HT-29 (cell line): ENCODE measurements around the gene KCNJ9. TPM values are rescaled to one million over a fixed set of nuclear protein-coding genes. Genes with fewer than 3 reads are reported as not detected.
"Not testable (repeated sequence)": the region's sequence is repeated elsewhere in the genome, so short reads cannot be mapped to it uniquely, and the experiment has no call there.

Experiments
- DNase-seq: peaks from one replicate; pipeline ENCODE4 v3.0.0-alpha.2; 2015; ENCODE audit warnings: low spot score
- total RNA-seq: library from RNA; depleted of rRNA; stranded (reverse); fragments of >200 nt; shearing (Covaris generic); gene quantifications from 2 replicates; pipeline ENCODE4 v1.2.3, GENCODE V29; 2014

Gene KCNJ9
- total RNA-seq, 1 experiment from 2014 or later: not detected

DNA sequence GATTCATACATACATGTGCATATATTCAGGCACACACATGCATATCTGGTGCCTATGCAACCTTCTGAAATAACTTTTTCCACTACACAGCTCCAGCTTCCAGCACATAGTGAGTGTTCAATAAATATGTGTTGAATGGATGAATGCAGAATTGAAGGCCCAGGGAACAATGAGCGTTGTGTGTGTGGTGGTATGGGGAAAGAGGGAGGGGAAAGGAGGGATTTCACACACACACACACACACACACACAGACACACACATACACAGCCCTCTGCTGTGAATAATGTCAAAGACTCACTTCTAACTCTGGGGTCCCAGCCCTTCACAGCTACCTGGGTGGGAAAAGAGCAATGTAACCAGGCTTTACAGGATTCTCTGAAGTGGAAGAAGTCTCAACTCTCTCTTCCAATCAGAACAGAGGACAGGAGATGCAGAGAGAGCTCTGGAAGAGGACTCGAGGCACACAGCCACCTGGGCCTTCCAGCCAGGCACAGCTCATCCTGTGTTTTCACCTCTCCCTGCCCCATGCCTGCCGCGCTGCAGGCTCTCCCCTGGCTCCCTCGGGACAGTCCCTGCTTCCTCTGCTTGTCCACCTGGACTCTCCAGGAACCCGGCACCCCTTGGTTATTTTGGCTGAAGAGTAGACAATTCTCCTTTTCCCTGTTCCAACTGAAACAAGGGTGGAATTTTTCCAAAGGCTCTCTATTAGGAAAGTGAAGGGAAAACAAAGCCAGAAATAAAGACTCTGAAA is 22.5 kb downstream of the KCNJ9 start:
- no peak for DNase-seq

DNA sequence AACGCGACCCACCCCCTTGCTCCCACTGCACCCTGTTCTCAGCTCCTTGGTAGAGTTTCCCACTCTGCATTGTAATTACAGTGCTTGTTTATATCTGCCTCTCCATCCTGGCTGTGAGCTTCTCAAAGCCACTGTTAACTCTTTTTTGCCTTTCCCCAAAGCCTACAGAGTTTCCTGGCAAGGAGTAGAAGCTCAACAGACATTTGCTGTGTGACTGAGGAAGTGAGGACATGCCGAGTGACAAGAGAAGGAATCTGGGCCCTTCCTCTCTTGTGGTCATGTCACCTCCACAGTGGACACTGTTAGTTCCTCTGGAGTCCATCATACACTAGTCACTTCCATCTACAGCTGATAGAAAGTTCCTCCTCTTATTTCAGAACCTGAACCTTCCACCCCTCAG is 23.1 kb downstream of the KCNJ9 start:
- no peak for DNase-seq

DNA sequence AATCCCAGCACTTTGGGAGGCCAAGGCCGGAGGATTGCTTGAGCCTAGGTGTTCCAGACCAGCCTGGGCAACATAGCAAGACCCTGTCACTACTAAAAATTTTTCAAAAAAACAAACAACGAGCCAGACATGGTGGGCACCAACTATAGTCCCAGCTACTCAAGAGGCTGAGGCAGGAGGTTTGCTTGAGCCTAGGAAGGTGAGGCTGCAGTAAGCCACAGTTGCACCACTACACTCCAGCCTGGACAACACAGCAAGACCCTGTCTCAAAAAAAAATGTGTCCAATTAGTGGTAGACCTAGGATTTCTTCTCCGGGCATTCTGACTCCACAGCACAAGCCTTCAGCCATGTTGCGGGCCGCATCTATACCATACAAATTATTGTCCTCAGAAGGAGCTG is 23.8 kb downstream of the KCNJ9 start:
- DNase-seq: no peak

DNA sequence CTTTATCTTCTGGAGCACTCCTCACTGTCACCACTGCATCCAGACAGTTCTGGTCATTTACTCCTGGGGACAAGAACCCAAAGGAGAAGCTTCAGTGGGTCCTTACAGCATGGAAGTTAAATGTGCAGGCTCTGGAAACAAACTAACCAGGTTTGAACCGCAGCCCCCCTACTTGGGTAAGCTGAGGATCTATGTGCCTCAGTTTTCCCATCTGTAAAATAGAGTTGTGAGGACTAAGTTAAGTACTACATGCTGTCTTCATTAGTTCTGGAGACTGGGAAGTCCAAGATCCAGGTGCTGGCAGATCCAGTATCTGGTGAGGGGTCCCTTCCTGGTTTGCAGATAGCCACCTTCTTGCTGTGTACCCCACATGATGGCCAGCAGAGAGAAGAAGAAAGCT is 26.2 kb downstream of the KCNJ9 start:
- DNase-seq: no peak

GRCh38 chr1:160108888-160109662 is 27.7 kb downstream of the KCNJ9 start:
- no peak for DNase-seq

DNA sequence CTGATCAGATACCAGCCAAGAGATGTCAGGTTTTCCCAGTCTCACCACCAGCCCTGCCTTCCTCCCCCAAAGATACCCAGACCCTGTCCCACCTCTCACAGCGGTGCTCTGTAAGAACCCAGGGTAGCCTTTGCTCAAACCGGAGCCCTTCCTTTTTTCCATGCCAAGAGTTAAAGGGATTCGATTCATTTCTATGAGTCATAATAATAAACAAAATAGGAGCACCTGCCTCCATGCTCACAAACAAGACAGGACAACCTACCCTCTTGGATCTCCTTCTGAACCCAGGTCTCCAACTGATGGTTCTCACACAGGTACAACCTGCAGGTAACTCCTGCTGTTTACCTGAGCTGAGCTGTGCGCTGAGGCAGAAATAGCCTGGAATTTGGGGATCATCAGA is 28.3 kb downstream of the KCNJ9 start:
- DNase-seq: no peak

GRCh38 chr1:160111462-160111861 is 30.1 kb downstream of the KCNJ9 start:
- not testable (repeated sequence) for DNase-seq

DNA sequence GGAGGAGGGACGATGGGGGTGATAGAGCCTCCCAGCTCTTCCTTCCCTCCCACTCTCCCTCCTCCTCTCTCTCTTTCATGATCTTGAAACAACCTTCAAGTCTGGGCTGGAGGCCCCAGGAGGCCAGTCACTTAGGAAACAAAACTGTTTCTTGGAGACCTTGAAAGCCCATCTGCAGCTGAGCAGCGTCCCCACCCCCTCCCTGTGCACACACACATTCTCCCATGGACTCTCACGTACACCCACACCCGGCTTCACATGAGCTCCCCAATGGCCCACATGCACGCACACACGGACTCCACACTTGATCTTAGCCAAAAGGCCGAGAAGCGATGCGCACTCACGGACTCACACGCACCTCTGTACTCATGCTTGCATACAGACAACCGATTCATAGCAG is 31.0 kb downstream of the KCNJ9 start:
- DNase-seq: no peak

DNA sequence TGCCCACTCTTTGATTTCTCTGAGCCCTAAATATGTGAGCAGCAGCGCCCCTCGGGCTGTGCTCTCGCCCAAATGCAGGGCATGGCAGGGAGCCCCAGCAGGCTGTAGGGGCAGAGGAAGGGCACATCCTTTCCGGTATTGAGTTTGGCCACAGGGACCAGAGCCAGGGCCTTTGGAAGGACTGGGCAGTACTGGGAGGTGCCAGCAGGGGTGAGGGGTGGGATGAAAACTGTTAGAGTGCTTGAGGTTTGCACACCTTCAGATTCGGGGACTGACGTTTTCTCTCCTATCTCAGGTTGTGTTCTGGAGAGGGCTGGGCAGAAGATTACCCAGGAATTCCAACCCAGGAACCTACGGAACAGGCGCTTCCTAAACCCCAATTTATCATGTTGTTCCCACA is 32.1 kb downstream of the KCNJ9 start:
- no peak for DNase-seq

- DNase-seq: no peak
These were observed 32.7 kb downstream of the KCNJ9 start for GRCh38 chr1:160114085-160114484.

DNA sequence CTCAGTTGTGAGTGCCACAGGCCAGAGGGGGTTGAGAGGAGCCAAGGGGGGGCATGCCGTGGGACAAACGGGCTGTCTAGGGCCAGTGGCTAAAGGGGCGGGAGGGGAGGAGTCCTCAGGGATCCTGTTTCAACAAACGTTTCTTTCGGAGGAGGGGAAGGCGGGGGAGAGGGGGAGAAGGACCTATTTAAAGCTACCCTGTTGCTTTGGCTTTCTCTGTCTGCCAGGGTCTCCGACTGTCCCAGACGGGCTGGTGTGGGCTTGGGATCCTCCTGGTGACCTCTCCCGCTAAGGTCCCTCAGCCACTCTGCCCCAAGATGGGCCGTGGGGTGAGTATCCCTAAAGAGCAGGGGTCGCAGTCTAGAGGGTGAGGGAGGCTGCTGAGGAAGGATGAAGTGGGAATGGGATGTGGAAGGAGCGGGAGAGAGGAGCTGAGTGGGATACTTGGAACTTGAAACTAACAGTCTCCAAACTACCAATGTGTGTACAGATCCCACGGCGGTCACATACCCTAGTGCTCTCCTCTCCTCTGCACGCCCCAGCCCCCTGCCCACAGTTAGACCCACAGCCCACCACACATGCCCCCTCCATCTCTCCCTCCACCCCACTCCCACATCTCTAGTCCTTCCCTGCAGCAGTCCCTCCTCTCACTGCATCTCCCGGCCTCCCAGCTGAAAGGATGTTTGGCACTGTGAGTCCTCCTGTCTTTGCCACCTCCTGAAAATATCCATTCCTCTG is 34.4 kb downstream of the KCNJ9 start, which contains the start of gene ATP1A2:
Gene ATP1A2, plus strand, starts transcription at position 215 of the 738 bp plus-strand sequence. Its CDS starts 103 bp downstream, at position 318.
- DNase-seq: no peak

DNA sequence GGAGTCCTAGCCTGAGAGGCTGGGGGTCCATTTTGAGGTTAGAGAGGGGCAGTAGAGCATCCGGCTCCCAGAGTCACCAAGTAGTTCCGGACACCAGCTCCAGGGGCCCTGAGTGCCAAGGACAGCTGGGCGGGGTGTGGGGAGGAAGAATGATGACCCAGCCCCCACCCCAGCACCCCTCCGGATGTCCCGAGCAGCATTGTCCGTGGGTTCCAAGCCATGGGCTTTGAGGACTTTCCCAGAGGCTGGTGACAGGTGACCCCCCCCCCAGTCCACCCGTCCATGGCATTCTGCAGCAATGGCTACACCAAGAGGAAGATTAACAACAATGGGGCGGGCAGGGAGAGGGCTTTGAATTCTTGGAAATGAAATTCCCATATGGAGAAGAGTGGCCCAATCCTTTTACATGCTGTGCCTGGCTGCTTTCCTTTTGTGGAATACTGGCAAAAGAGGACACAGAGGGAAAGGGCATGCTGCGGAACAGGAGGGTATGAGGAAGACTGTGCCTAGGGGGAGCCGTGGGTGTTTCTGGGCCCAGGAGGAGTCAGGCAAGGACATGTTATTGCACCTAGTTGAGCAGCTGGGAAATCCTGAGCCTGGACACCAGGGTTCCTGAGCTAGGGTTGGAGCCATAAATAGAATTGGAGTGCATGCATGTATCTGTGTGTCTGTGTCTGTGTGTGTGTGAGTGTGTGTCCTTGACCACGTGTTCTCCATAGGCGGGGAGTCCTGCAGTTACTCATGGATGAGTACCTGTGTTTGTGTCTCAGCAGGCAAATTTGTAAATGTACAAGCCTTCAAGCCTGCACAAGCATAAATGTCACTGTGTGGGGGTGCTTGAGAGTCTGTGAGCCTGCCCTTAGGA is 35.2 kb downstream of the KCNJ9 start:
- DNase-seq: no peak

GRCh38 chr1:160117300-160117699 is 36.0 kb downstream of the KCNJ9 start:
- no peak for DNase-seq

DNA sequence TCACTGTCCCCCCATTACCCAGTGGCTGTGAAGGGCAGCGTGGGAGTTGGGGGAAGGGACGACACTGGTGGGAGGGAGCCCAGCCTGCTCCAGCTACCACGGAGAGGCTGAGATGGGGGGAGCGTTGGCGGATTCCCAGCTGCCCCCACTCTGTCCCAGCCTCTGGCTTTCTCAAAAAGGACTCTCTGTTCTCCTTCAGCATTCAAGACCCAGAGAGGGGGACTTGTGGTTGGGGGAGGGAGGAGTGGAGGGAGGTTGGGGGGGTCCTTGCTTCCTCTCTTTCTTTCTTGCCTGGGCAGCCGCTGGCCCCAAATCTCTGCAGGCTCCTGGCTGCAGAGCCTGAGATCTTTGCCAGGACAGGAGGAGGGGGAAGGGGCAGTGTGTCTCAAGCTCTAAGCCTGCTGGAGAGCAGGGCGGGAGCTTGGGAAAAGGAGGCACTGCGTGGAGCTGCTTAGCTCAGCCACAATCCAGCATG is 36.4 kb downstream of the KCNJ9 start:
- no peak for DNase-seq

- DNase-seq: no peak
These were observed 37.6 kb downstream of the KCNJ9 start for GRCh38 chr1:160118928-160119327.

DNA sequence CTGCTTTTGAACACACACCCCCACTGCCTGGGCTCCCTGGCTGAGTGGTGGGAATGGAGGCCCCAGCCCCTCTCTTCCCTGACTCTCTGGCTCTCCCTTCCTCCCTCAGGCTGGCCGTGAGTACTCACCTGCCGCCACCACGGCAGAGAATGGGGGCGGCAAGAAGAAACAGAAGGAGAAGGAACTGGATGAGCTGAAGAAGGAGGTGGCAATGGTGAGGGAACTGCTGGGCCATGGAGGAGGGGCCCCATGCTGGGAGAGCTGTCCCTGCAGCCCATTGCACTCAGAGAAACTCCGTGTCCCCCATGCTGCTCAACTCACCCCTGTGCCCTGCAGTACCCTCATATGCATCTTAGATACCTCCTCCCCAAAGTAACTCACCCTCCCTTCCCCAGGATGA is 39.5 kb downstream of the KCNJ9 start:
- no peak for DNase-seq

GRCh38 chr1:160121388-160121787 is 40.0 kb downstream of the KCNJ9 start:
- no peak for DNase-seq

- DNase-seq: no peak
These were observed 41.7 kb downstream of the KCNJ9 start for GRCh38 chr1:160122978-160123495.

DNA sequence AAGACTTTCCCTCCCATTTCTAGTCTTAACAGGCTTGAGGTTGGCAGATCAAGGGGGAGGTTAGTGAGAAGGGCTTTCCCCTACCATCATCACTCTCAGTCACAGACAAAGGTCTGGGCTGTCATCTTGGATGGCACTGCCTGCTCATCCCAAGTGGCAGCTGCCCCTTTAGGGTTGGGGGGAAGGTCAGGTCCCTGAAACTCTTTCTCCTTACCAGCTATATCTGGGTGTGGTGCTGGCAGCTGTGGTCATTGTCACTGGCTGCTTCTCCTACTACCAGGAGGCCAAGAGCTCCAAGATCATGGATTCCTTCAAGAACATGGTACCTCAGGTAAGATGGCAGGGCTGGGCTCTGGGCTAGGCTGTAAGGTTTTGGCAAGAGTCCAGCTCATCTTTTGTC is 42.4 kb downstream of the KCNJ9 start:
- DNase-seq: no peak

DNA sequence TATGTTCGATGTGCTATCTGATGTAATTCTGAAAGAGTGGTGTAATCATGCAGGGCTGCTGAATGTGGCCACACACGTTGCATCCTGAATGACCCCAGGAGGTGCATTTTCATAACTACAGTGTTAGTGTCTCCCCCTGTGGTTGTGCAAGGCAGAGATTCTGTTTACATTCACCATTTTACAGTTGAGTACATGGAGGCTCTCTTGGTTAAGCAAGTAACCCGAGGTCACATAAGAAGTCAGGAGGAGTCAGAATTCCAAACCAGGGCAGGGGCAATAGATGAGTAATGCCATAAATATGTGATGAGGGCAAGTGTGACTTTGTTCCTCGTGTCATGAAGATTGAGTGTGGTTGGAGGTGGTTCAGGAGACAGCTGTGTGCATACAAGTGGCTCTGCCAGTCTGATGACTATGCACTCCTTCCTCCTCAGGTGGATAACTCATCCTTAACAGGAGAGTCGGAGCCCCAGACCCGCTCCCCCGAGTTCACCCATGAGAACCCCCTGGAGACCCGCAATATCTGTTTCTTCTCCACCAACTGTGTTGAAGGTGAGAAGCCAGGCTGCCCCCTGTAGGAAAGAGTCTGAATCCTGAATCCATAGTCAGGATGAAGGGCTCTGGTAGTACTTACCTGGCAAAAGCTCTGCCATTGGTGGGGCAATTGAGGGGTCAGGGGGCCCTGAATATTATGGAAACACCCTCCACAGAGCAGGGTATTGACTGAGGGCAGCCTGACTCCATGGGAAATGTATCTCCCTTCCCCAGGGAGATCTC is 43.6 kb downstream of the KCNJ9 start:
- peak; percentile 83 for DNase-seq
